ENCODE results near the gene EID1.

EID1 gene

DNA sequence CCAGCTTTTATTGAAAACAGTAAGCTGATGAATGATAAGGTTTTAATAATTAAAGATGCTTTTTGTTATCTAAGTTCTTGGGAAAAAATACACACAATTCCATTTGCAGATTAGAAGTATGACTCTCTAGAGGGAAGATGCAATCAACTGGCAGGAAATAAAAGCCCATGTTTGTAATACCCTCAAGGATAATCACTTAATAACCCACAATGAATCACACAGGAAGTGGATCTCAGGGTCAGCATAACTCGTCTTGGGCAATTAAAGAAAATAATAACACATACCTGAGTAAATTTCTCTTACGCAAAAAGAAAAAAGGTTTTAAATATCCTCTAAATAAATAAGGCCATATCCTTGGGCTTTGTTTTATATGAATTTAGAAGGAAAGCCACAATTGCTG lies 9.4 kb upstream of the EID1 start:
- DNase-seq (ENCODE audit: low read depth in 2 of 2), result no peak

GRCh38 chr15:48869966-48870365 lies 8.0 kb upstream of the EID1 start:
- no peak for DNase-seq (ENCODE audit: low read depth in 2 of 2)

GRCh38 chr15:48871542-48871941 lies 6.4 kb upstream of the EID1 start:
- DNase-seq (ENCODE audit: low read depth in 2 of 2), result no peak

DNA sequence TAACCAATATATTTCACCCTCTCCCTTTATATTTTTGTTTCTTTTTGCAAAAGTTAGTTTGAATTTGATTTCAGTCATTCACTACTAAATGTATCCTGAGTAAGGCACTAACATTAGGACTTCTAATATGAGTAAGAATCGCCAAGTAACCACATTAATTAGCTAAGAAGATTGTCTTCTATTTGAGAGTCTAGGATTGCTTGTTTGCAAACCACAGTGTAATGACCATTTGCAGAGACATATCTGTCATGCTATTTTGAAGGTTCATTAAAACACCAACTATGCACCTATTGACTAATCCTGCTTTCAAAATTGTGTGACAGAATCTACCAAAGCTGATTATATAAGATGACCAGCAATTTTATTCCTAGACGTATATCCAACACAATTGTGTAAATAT lies 5.3 kb upstream of the EID1 start:
- DNase-seq (ENCODE audit: low read depth in 2 of 2), result no peak

DNA sequence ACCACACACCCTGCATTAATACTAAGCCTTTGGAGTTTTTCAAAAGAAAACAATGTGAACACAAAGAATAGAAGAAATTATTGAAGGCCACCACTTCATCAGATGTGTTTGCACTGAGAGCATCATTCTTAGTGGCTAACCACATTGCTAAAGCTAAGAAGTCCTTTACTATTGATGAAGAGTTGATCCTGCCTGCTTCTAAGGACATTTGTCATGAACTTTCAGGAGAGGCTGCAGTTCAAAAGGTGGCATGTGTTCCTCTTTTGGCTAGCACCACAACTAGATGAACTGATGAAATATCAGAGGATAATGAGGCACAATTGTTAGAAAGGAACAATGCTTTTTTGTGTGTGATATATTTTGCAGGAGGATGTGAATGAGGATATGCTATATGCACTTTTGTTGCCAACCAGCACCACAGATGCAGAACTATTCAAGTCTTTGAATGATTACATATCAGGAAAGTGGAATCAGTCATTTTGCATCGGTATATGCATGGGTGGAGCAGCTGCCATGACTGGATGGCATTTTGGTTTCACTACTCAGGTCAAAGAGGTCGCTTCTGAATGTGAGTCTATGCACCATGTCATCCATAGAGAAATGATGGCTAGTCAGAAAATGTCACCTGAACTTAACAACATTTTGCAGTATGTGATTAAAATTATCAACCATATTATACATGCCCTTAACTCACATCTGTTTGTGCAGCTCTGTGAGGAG lies 2.5 kb upstream of the EID1 start:
- DNase-seq (ENCODE audit: low read depth in 2 of 2), result no peak

DNA sequence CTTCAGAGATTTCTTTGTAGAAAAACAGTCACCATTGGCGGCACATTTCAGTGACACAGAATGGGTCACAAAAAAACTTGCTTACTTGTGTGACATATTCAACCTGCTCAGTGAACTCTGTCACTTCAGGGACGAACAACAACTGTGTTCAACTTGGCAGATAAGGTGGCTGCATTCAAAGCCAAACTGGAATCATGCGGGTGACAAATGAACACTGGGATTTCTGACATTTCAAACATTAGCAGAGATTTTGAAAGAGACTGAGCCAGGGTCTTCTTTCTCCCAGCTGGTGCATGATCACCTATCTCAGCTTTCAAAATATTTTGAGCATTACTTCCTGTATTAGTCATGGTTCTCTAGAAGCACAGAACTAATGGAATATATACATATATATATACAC lies 1.9 kb upstream of the EID1 start:
- no peak for DNase-seq (ENCODE audit: low read depth in 2 of 2)

DNA sequence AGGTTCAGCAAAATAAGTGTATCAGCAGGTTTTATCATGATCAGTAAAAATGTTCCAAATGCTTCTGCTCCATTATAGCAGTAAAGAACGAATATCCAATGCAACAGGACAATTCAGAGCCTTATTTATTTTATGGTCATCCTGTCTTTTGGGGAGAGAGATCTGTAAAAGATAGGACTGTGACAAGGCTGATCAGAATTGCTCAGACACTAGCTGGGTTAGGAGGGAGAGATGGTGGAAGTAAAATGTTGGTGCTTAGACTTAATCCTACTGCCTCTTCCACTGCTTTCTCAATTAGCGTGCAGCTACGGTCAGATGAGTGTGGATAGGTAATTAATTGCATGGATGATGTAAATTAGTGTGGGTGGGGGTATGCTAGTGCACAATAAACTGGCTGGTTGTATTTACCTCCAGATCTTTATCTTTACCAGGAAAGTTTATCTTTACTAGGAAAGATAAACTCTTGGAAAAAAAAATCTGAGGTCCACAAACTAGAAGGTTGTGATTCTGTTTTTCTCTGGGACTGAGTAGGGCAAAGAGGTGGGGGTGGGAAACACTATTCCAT lies 2.2 kb downstream of the EID1 start:
- no peak for DNase-seq (ENCODE audit: low read depth in 2 of 2)

- no peak for DNase-seq (ENCODE audit: low read depth in 2 of 2)
Observed at GRCh38 chr15:48883699-48884098, 5.8 kb downstream of the EID1 start.

DNA sequence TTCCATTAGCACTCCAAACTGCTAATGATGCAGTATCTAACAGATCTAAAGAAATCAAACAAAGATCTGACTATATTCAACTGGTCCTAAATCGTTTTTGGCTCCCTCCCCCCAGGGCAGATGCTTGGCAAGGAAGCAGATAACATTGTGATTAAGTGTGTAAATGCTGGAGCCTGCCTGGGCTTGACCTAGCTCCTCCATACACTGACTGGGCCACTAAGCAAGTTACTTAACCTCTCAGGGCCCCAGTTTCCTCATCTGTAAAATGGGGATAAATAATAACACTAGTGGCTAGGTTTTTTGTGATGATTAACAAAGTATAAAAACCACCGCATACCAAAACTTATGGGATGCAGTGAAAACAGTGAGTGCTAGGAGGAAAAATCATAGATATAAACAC lies 9.2 kb downstream of the EID1 start:
- no peak for DNase-seq (ENCODE audit: low read depth in 2 of 2)

DNA sequence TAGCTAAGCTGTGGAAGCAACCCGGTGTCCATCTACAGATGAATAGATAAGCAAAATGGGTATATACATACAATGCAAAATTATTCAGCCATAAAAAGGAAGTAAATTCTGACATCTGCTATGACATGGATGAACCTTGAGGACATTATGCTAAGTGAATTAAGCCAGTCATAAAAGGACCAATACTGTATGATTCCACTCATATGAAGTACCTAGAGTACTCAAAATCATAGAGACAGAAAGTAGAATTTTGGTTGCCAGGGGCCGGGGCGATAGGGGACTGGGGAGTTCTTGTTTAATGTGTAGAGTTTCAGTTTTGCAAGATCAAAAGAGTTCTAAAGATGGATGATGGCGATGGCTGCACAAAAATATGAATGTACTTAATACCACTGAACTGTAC lies 10.3 kb downstream of the EID1 start:
- DNase-seq (ENCODE audit: low read depth in 2 of 2), result no peak

- no peak for DNase-seq (ENCODE audit: low read depth in 2 of 2)
Observed at GRCh38 chr15:48888836-48889235, 10.9 kb downstream of the EID1 start.

DNA sequence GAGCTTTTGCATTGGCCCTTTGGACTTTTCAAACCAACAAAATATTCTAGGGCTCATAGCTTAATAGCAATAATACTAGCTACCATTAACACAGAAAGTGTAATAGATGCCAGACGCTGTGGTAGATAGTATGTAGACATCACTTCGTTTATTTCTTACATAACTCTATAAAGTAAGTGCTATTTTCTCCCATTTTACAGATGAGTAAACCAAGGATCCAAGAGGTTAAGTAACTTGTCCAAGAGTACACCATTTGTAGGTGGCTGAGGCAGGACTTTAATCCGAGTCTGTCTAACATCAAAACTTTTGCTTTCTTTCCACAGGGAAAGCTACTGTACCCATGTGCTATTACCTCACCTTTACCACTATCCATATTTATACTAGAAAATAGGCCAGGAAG lies 12.0 kb downstream of the EID1 start:
- DNase-seq (ENCODE audit: low read depth in 2 of 2), result no peak

DNA sequence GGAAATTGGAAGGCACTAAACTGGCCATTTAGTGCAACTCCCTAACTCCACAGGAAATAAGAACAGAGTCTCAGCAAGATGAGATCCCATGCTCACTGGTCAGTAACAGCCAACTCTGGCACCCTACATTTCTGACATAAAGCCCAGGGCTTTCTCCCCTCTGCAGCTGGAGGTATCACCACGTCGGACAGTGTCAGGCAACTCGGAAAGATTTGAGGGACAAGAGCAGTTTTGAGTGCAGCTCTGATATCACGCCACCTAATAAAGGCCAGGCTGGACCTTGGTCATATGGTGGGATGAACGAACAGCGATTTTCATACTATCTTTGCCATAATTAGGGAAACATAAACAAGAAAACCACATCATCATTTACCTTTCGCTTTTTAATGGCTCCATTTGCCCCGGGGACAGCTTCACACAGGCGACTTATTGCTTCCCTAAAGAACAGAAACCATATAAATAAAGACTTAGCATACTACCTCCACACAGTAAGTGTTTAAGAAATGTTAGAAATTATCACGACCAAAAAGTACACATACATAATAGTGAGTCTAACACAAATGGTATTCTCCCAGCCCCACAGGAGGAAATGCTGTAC lies 12.5 kb downstream of the EID1 start:
- DNase-seq (ENCODE audit: low read depth in 2 of 2), result no peak

DNA sequence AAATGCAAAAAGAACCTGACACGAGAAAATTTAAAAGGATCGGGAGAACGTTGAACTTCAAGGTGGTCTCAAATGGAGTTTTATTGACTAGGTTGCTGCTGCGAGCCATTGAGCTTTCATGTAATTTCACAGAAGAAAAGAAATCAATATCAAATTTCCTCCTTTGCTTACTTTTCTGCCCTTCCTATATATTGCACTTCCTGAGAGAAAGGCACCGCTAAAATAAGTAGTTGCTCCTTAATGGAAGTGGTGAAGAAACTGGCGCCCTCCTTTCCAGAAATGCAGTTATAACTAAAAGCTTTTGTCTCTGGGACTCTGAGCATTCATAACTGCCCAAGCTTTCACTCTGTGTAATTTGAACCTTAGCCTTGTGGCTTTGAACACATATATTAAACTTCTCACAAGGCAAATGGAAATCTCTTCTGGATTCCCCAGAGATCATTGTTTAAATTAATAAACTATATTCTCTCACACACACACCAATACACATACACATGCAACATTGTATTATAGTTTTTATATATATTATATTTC lies 13.4 kb downstream of the EID1 start:
- no peak for DNase-seq (ENCODE audit: low read depth in 2 of 2)

DNA sequence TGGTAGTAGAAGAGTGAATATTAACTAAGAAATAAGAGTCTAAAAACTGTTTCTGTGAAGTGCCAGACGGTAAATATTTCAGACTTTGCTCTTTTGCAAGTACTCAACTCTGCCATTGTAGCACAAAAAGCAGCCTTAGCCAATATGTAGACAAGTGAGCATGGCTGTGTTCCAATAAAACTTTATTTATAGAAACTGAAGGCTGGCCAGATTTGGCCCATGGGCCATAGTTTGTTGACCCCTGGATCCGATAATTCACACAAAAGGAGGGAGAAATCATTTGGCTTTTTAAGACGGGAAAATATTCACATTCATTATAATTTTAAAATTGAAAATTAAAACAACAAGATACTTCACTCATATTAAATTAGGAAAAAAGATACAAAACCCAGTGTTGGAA lies 15.4 kb downstream of the EID1 start:
- DNase-seq (ENCODE audit: low read depth in 2 of 2), result no peak

DNA sequence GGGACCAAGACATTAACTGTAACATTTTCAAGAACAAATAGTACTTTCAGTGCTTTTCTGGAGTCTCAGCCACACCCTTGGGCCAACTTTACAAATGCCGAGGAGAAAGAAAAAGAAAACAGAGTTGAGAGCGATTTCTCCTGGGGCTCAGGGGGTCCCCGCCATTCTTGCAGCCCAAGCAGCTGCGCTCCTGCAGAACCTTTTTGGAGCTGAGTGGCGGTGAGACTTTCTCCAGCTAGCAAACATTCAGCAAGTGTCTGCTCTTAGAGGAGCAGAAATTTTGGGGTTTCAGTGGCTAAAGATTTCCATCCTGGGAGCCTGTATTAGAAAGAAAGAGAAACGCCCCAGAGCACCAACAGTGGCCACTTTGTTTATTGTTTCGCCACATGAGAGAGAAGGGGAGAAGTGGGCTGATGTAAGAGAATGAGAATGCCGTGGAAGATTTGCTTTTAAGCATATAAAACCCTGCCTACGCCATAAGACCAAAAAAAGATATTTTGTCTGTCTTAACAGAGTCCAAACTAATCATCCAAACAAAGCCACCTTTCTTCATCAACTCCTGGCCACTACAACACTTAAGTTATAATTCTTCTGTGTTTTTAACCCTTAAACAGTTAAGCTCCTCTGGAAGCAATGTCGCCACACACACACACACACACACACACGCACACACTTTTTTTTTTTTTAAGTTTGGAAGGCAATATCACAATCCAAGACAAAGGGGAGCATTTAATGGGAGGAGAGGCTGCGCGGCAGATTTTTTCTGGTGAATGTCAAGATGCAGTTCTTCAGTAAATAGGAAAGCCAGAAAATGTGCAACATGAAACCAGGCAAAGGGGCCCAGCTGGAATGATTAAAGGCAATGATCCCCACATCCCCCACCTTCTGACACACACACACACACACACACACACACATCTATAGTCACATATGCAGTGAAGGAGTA lies 19.2 kb downstream of the EID1 start:
- DNase-seq (ENCODE audit: low read depth in 2 of 2), result no peak

DNA sequence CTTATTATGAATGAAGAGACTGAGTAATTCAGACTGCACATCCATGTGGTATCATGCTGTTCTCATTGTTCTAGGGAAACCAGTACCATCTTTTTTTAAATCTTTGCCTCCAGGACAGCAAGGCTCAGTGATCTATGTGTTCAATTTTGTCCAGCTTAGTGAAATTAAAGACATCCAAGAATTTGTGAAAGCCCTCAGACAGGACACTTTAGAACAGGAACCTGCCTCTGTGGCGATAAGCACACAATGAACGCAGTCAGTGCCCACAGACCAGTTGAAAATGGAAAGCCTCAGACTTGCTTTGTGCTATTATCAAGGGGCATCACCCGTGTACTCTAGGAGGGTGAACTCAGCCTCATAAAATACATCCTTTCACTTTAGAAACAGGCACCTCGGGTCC lies 20.1 kb downstream of the EID1 start:
- no peak for DNase-seq (ENCODE audit: low read depth in 2 of 2)

GRCh38 chr15:48898446-48898845 lies 20.5 kb downstream of the EID1 start:
- DNase-seq (ENCODE audit: low read depth in 2 of 2), result no peak

GRCh38 chr15:48899793-48900192 lies 21.9 kb downstream of the EID1 start:
- no peak for DNase-seq (ENCODE audit: low read depth in 2 of 2)

- DNase-seq (ENCODE audit: low read depth in 2 of 2), result no peak
Observed at GRCh38 chr15:48904758-48905157, 26.8 kb downstream of the EID1 start.

GRCh38 chr15:48905216-48905615 lies 27.3 kb downstream of the EID1 start:
- no peak for DNase-seq (ENCODE audit: low read depth in 2 of 2)

- DNase-seq (ENCODE audit: low read depth in 2 of 2), result no peak
Observed at GRCh38 chr15:48905847-48906246, 27.9 kb downstream of the EID1 start.
